ENCODE measurements around the gene DUSP2. TPM values are rescaled to one million over a fixed set of nuclear protein-coding genes. Genes with fewer than 3 reads are reported as not detected.

The DUSP2 gene
- total and polyA plus RNA-seq, 9 of the 15 experiments (the other 6 are each of a cell fraction or from before 2014, with no cell fraction given): 0.04 to 0.18 TPM; not detected in 7

DNA sequence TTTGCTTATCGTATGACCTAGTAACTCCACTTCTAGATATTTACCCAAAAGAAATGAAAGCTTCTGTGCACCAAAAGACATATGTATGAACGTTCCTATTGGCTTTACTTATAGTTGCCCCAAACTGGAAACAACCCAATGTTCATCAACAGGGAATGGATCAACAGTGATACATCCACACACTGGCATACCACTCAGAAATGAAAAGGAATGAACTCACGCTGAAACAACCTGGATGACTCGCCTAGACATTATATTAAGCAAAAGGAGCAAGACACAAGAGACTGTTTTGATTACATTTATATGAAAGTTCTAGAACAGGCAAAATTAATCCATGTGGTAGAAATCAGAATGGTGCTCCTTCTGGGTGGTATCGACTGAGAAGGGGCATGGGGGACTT, 47.8 kb downstream of the DUSP2 start:
- in situ Hi-C loops (cut with MboI): loop anchor here (25.0 kb wide), 1 partner anchor 310 kb away; no protein-coding TSS in a partner anchor
- Histone ChIP-seq H3K36me3 (ENCODE audit: control insufficient read depth, insufficient read depth, low read length) (no peaks in the 10 kb centered on the region), H2AFZ (ENCODE audit: low read depth, low read length) (no peak overlapping the region), H4K20me1 (replicated peaks; ENCODE audit: control insufficient read depth, insufficient read depth, low read length) (peaks cover 3% of the 10 kb centered on the region; the same call in 1 of the 2 replicates), H3K27ac (ENCODE audit: extremely low read depth, low read depth, low read length) (no peak overlapping the region), H3K4me1 (replicated peaks in 1 of 2; ENCODE audit: control insufficient read depth in 2 of 2, insufficient read depth in 2 of 2, low read length in 2 of 2) (peaks cover 5 to 9% of the 10 kb centered on the region in 2 experiments; a peak in 2 of 5 replicates), H3K9ac (ENCODE audit: insufficient read depth in 1 of 2, low read depth in 2 of 2, low read length in 2 of 2) (no peak overlapping the region), H3K79me2 (ENCODE audit: control insufficient read depth, insufficient read depth, low read length) (no peaks in the 10 kb centered on the region), H3K4me3 (no peak overlapping the region), H3K27me3 (ENCODE audit: control insufficient read depth in 2 of 2, insufficient read depth in 2 of 2, low read length in 2 of 2) (peaks cover 0 to 14% of the 10 kb centered on the region in 2 experiments; a peak in 2 of 5 replicates), H3K9me3 (replicated peaks; ENCODE audit: control insufficient read depth, insufficient read depth, low read depth, low read length) (no peaks in the 10 kb centered on the region), H3K4me2 (ENCODE audit: insufficient read depth, low read length) (no peak overlapping the region), H3K9me1 (ENCODE audit: control insufficient read depth, insufficient read depth, low read length) (no peaks in the 10 kb centered on the region)
- CTCF ChIA-PET (ENCODE audit: low intra/inter-chr PET ratio): interaction anchor here (0.6 kb wide), 1 partner anchor 484 kb away, joined by 3 read pairs; no protein-coding TSS in a partner anchor
- TF ChIP-seq ARID2 (IDR thresholded peaks at IDR 0.05): no peak
- TF ChIP-seq YY1 (IDR thresholded peaks at IDR 0.05; ENCODE audit: borderline replicate concordance in 1 of 3, control insufficient read depth in 1 of 3, extremely low read depth in 1 of 3, insufficient read depth in 3 of 3, insufficient read length in 1 of 3, insufficient replicate concordance in 2 of 3, low read depth in 1 of 3, low read length in 2 of 3): no peak
- TF ChIP-seq, protein P1, sequence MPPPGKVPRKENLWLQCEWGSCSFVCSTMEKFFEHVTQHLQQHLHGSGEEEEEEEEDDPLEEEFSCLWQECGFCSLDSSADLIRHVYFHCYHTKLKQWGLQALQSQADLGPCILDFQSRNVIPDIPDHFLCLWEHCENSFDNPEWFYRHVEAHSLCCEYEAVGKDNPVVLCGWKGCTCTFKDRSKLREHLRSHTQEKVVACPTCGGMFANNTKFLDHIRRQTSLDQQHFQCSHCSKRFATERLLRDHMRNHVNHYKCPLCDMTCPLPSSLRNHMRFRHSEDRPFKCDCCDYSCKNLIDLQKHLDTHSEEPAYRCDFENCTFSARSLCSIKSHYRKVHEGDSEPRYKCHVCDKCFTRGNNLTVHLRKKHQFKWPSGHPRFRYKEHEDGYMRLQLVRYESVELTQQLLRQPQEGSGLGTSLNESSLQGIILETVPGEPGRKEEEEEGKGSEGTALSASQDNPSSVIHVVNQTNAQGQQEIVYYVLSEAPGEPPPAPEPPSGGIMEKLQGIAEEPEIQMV (tag; conservative IDR thresholded peaks at IDR 0.05; ENCODE audit: low read depth): no peak
- WGBS (ENCODE audit: insufficient coverage, low coverage, missing lambda C conversion rate): 11% methylated on average over 5 of the region's 5 CpGs
- intact Hi-C loops (cut with micrococcal nuclease): no loop called here
- no peak for ATAC-seq
- no peak for FAIRE-seq
- DNase-seq (ENCODE audit: extremely low read depth in 1 of 4, low spot score in 3 of 4): no peak
- POLR2A ChIA-PET: no interaction called here
- BruUV-seq (replicated peaks): no TSS peak

Data from K562 (cell line).